Caki2 (cell line): Measurements from ENCODE around the gene SETD3. TPM values are rescaled to one million over a fixed set of nuclear protein-coding genes. Genes with fewer than 3 reads are reported as not detected.

Experiments
- total RNA-seq: library from RNA; depleted of rRNA; stranded (reverse); fragments of >200 nt; shearing (Covaris generic); gene quantifications from 2 replicates; pipeline ENCODE4 v1.2.3, GENCODE V29; 2014; ENCODE audit warnings: low replicate concordance; rRNA removed

Gene SETD3
- total RNA-seq, 1 experiment from 2014 or later = 27.9 TPM

Other genes starting within 250 kb of the SETD3 start
- gene BCL11B, start 208.7 kb downstream of the SETD3 start, total RNA-seq = 0.03 TPM in 1 of 2 replicates, not detected in the other
- 16.8 and 18.0 TPM in 2 replicates for gene CCNK, start 550 bp upstream of the SETD3 start, total RNA-seq
- 21.6 and 28.3 TPM in 2 replicates for gene CCDC85C, start 123.3 kb upstream of the SETD3 start, total RNA-seq
- 0.03 TPM in 1 of 2 replicates, not detected in the other for gene HHIPL1, start 164.3 kb upstream of the SETD3 start, total RNA-seq
- gene CYP46A1, start 203.4 kb upstream of the SETD3 start, total RNA-seq = not detected in 2 replicates